Measurements from ENCODE around the gene ACOT13. TPM values are rescaled to one million over a fixed set of nuclear protein-coding genes. Genes with fewer than 3 reads are reported as not detected.

The ACOT13 gene
- total and polyA plus RNA-seq, 2 of the 4 experiments (the other 2 are of a cell fraction), result 3.6 to 25.7 TPM

DNA sequence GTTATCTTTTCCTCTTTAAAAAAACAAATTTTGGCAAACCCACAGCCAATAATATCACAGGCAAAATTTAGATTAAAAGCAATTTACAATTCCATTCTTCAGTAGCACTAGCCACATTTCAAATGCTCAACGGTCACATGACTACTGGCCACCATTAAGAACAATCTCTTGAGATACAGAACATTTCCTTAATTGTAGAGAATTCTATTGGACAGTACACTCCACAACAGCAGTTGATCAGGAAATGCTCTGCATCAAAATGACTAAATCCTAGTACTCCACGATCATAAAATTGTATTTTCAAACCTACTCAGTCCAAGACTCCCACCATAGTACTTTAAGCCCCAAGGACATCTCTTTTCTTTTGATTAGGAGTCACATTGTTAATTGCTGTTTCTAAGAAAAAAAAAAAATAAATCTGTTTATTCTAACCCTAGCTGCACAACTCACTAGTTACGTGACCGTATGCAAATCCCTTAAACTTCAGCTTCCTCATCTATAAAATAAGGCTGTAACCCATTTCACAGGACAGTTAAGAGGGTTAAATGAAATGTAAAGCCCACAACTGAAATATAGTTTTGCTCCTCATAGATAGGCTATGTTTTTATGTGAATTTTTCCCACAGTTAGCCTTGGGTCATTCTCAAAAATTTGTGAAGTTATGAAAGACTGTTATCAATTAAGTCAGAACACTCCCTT is 42.3 kb downstream of the ACOT13 start:
- H3K18ac ChIP-seq (ENCODE audit: low read depth, low read length), result no peak overlapping the region
- H2BK5ac ChIP-seq (ENCODE audit: low read depth, low read length, poor library complexity, severe bottlenecking), result no peak overlapping the region
- no TSS peak for BruUV-seq (replicated peaks)
- intact Hi-C loops (cut with micrococcal nuclease) (no loop called here), in situ Hi-C loops (cut with MboI; ENCODE audit: low sequenced_read_pairs) (no loop called here), dilution Hi-C loops (cut with HindIII; ENCODE audit: low sequenced_read_pairs, unreplicated experiment) (no loop called here)
- H3K23ac ChIP-seq (ENCODE audit: low read depth, low read length), result no peak overlapping the region
- H3K4me2 ChIP-seq (ENCODE audit: low read depth, low read length), result no peak overlapping the region
- H2AK9ac ChIP-seq (replicated peaks; ENCODE audit: low read depth, low read length, poor library complexity), result no peak overlapping the region
- H4K20me1 ChIP-seq (ENCODE audit: insufficient read depth, low read length), result peaks cover 44% of the 10 kb centered on the region
- H3K4ac ChIP-seq (ENCODE audit: low read depth, low read length), result no peak overlapping the region
- WGBS, 2 experiments (ENCODE audit: extremely low coverage in 2 of 2, insufficient read length in 1 of 2), result no CpG with 5 or more reads among the region's 4 CpGs
- CTCF ChIA-PET, result interaction anchor here (0.6 to 0.7 kb wide), 2 partner anchors 309 to 750 kb away, joined by 5 to 7 read pairs; no protein-coding TSS in a partner anchor
- DNase-seq (no peak), ATAC-seq (ENCODE audit: low read depth) (no peak)
- H3K9me1 ChIP-seq (ENCODE audit: insufficient read depth, low read length), result no peaks in the 10 kb centered on the region
- H3K36me3 ChIP-seq (ENCODE audit: control insufficient read depth, insufficient read depth, low read length), result peaks cover 62% of the 10 kb centered on the region
- no peaks in the 10 kb centered on the region for H3K27me3 ChIP-seq (ENCODE audit: control insufficient read depth, insufficient read depth, low read length)
- POLR2A ChIA-PET (ENCODE audit: unreplicated experiment), result interaction anchor here (0.6 kb wide), 1 partner anchor 93 kb away, joined by 7 read pairs; no protein-coding TSS in a partner anchor
- no peak overlapping the region for H3K27ac ChIP-seq (ENCODE audit: insufficient read depth, low read length)
- H3K14ac ChIP-seq (replicated peaks; ENCODE audit: low read depth, low read length), result no peak overlapping the region
- H2AFZ ChIP-seq (replicated peaks; ENCODE audit: low read length, poor library complexity), result no peak overlapping the region
- H4K91ac ChIP-seq (ENCODE audit: insufficient read depth, low read depth, low read length), result no peak overlapping the region
- H2BK20ac ChIP-seq (ENCODE audit: low read depth, low read length), result no peak overlapping the region
- H2BK120ac ChIP-seq (ENCODE audit: low read depth, low read length), result no peak overlapping the region
- no peak overlapping the region for H3K4me3 ChIP-seq (ENCODE audit: insufficient read depth, low read depth, low read length)
- no peak overlapping the region for H4K5ac ChIP-seq (ENCODE audit: low read depth, low read length)
- H3K56ac ChIP-seq (ENCODE audit: extremely low read depth, insufficient read depth, low read length), result no peak overlapping the region
- no peak for TF ChIP-seq RFX5 (IDR thresholded peaks at IDR 0.05; ENCODE audit: low read depth, low read length)
- TF ChIP-seq, protein P1, sequence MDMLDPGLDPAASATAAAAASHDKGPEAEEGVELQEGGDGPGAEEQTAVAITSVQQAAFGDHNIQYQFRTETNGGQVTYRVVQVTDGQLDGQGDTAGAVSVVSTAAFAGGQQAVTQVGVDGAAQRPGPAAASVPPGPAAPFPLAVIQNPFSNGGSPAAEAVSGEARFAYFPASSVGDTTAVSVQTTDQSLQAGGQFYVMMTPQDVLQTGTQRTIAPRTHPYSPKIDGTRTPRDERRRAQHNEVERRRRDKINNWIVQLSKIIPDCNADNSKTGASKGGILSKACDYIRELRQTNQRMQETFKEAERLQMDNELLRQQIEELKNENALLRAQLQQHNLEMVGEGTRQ (IDR thresholded peaks at IDR 0.05; ENCODE audit: low read depth, low read length), result no peak
- no peak for TF ChIP-seq MAZ (IDR thresholded peaks at IDR 0.05; ENCODE audit: borderline replicate concordance, low read depth, low read length)
- no peak for TF ChIP-seq NFE2L2 (IDR thresholded peaks at IDR 0.05; ENCODE audit: low read depth, low read length)
- no peak for TF ChIP-seq RCOR1 (IDR thresholded peaks at IDR 0.05; ENCODE audit: insufficient replicate concordance, low read length)
- no peak for TF ChIP-seq CHD1 (IDR thresholded peaks at IDR 0.05; ENCODE audit: low read depth, low read length)
- no peak overlapping the region for H2AK5ac ChIP-seq (ENCODE audit: low read depth, low read length)
- no peak overlapping the region for H2BK15ac ChIP-seq (ENCODE audit: low read depth, low read length)
- no peaks in the 10 kb centered on the region for H3K9me3 ChIP-seq (ENCODE audit: control insufficient read depth, insufficient read depth, low read length)
- H3K9ac ChIP-seq (ENCODE audit: low read depth, low read length), result no peak overlapping the region
- no peaks in the 10 kb centered on the region; the same call in 1 of the 2 replicates for H3K4me1 ChIP-seq (ENCODE audit: control insufficient read depth, insufficient read depth, low read length)
- no peak overlapping the region for H4K8ac ChIP-seq (ENCODE audit: low read depth in 2 of 2, low read length in 2 of 2)
- peaks cover 0 to 31% of the 10 kb centered on the region in 2 experiments for H3K79me1 ChIP-seq (ENCODE audit: low read depth in 1 of 2, low read length in 2 of 2)
